T-helper 1 cell (primary cell): ENCODE measurements around the gene KLHDC7B.
A peak's percentile ranks its signal among the peaks of the same experiment; 100 is the strongest.

ENCODE experiments used
- DNase-seq, 5 donors: peaks; one replicate each; pipeline ENCODE4 v3.0.0-alpha.2; 2012 to 2020

The KLHDC7B gene

DNA sequence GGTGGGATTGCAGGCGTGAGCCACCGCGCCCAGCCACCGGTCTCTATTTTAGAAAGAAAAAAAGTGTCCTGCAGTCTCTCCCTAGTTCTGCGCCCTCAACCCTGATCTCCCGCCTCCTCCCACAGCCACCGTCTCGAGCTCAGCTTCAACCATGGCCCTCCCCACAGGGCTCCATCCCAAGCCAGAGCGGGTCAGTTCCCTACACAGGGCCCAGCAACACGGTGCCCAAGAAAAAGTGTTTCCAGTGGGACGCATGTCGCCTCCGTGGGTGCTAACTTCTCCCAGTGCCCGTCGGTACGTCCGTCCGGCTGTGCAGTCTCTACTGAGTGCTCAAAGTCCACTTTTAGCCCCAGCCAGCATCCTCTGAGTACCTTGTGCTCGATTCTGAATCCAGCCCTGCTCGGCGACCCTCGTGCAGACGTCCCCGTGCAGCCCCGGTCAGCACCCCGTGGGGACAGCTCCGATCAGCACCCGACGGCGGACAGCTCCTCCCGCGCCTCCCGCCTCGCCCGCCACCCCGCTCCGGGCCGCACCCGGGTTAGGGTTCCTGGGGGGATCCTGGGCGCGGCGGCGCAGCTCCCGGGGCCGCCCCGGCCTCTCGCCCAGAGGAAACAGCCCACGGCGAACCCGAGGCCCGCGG, 54.2 kb downstream of the KLHDC7B start:
- peak in 3 of 5 donors; percentile 55 to 68 (median 60) for DNase-seq

DNA sequence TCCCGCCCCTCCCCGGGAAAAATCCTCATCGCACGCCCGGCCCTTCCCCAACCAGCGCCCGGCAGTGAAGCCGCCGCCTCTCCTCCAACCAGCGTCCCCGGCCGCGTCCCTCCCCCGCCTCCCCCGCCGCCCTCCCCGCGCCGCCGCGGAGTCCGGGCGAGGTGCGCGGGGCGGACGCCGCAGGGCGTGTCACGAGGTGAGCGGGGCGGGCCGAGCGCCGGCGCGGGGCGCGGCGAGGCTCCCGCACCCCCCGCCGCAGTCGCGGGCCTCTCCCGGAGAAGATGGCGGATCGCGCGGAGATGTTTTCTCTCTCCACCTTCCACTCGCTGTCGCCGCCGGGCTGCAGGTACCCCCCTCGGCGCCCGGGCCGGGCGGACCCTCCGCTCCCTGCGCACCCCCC, 54.8 kb downstream of the KLHDC7B start, which contains the start of gene MAPK8IP2:
TSS of gene MAPK8IP2 (plus strand) at position 256 of the 400 bp plus-strand sequence. CDS start at position 282, 26 bp downstream.
- no peak for DNase-seq
